Measurements from ENCODE around the gene TRIM59.

TRIM59 gene
- total RNA-seq: 28.4 to 28.9 reads per million in 2 donors

- peak; percentile 95 for DNase-seq
Observed at GRCh38 chr3:160449636-160450598, at the start of gene TRIM59. TSS of gene TRIM59 (minus strand) at chr3:160449786. CDS start at chr3:160439183, 10,603 bp downstream.

- DNase-seq: no peak
Observed at GRCh38 chr3:160498202-160498601, 48.6 kb upstream of the TRIM59 start.

- no peak for DNase-seq
Observed at GRCh38 chr3:160490166-160490565, 40.6 kb upstream of the TRIM59 start.

- DNase-seq: no peak
Observed at GRCh38 chr3:160486459-160486869, 36.9 kb upstream of the TRIM59 start.

- no peak for DNase-seq
Observed at GRCh38 chr3:160482796-160483195, 33.2 kb upstream of the TRIM59 start.

GRCh38 chr3:160481856-160482255 is 32.3 kb upstream of the TRIM59 start:
- DNase-seq: no peak

GRCh38 chr3:160480931-160481330 is 31.3 kb upstream of the TRIM59 start:
- no peak for DNase-seq

- no peak for DNase-seq
Observed at GRCh38 chr3:160479376-160479775, 29.8 kb upstream of the TRIM59 start.

- no peak for DNase-seq
Observed at GRCh38 chr3:160478338-160478737, 28.8 kb upstream of the TRIM59 start.

GRCh38 chr3:160477750-160478149 is 28.2 kb upstream of the TRIM59 start:
- DNase-seq: no peak

- DNase-seq: no peak
Observed at GRCh38 chr3:160475884-160476283, 26.3 kb upstream of the TRIM59 start.

- DNase-seq: no peak
Observed at GRCh38 chr3:160475153-160475552, 25.6 kb upstream of the TRIM59 start.

GRCh38 chr3:160474416-160474838 is 24.8 kb upstream of the TRIM59 start:
- DNase-seq: no peak

GRCh38 chr3:160473978-160474377 is 24.4 kb upstream of the TRIM59 start:
- DNase-seq: no peak

- no peak for DNase-seq
Observed at GRCh38 chr3:160473221-160473620, 23.6 kb upstream of the TRIM59 start.

- DNase-seq: no peak
Observed at GRCh38 chr3:160472344-160472743, 22.8 kb upstream of the TRIM59 start.

- DNase-seq: no peak
Observed at GRCh38 chr3:160471892-160472291, 22.3 kb upstream of the TRIM59 start.

GRCh38 chr3:160470181-160470580 is 20.6 kb upstream of the TRIM59 start:
- no peak for DNase-seq

- DNase-seq: no peak
Observed at GRCh38 chr3:160464971-160465370, 15.4 kb upstream of the TRIM59 start.

- DNase-seq: no peak
Observed at GRCh38 chr3:160464321-160464720, 14.7 kb upstream of the TRIM59 start.

- DNase-seq: no peak
Observed at GRCh38 chr3:160460033-160460432, 10.4 kb upstream of the TRIM59 start.

GRCh38 chr3:160459450-160459970 is 9.9 kb upstream of the TRIM59 start:
- DNase-seq: no peak

GRCh38 chr3:160458151-160458550 is 8.6 kb upstream of the TRIM59 start:
- no peak for DNase-seq

- DNase-seq: no peak
Observed at GRCh38 chr3:160455846-160456245, 6.3 kb upstream of the TRIM59 start.

All from activated gamma-delta T cell (primary cell).